Measurements from ENCODE around the gene SCFD2. TPM values are rescaled to one million over a fixed set of nuclear protein-coding genes. Genes with fewer than 3 reads are reported as not detected.
"Not testable (repeated sequence)": the region's sequence is repeated elsewhere in the genome, so short reads cannot be mapped to it uniquely, and the experiment has no call there.

The SCFD2 gene
- polyA plus RNA-seq, 4 donors: 2.2 to 8.4 (median 5.6) TPM

DNA sequence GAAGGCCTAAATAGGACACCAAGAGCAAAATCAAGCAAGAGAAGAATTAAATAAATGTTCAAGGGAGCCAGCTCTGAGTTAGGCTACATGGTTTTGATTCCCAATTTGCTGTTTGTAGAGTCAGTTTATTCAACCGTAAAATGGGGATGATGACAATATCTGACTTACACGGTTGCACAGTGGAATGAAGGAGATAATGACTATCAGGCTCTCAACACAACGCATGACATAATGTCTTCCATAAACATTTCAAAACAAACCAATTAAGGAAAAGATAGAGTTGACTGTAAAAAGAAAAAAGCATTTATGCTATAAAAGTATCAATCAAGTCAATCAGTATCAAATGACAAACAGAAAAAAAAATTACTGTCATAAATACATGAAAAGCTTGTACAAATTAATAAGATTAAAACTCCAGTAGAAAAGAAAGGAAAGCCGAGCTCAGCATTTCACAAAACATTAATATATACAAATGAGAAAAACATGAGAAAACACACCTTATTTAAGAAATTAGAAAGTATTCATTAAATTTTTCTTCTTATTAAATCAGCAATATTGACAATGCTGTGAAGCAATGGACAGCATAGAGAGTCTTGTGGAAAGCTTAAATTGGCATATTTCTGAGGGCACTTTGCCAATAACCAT is 179.0 kb downstream of the SCFD2 start:
- no peaks in the 10 kb centered on the region for H3K27me3 ChIP-seq (ENCODE audit: control insufficient read depth in 3 of 3, insufficient read depth in 3 of 3, low read length in 3 of 3)
- no peak for DNase-seq
- no peak overlapping the region for H3K27ac ChIP-seq (ENCODE audit: low read depth in 1 of 3, low read length in 2 of 3)
- H3K4me1 ChIP-seq (ENCODE audit: control insufficient read depth in 3 of 3, insufficient read depth in 2 of 3, low read depth in 1 of 3, low read length in 2 of 3): peaks cover 0 to 2% (median 0%) of the 10 kb centered on the region in 3 donors
- H3K9me3 ChIP-seq (ENCODE audit: control insufficient read depth in 2 of 2, insufficient read depth in 1 of 2, low read depth in 1 of 2, low read length in 1 of 2): no peaks in the 10 kb centered on the region
- FAIRE-seq: no peak
- no peak overlapping the region for H3K4me3 ChIP-seq (ENCODE audit: low read depth in 1 of 3, low read length in 3 of 3)
- no peaks in the 10 kb centered on the region for H3K36me3 ChIP-seq (ENCODE audit: control insufficient read depth in 3 of 3, insufficient read depth in 2 of 3, low read depth in 1 of 3, low read length in 3 of 3)
- 70 to 77% (median 76%) methylated on average over 4 of the region's 4 CpGs for WGBS, 3 donors

DNA sequence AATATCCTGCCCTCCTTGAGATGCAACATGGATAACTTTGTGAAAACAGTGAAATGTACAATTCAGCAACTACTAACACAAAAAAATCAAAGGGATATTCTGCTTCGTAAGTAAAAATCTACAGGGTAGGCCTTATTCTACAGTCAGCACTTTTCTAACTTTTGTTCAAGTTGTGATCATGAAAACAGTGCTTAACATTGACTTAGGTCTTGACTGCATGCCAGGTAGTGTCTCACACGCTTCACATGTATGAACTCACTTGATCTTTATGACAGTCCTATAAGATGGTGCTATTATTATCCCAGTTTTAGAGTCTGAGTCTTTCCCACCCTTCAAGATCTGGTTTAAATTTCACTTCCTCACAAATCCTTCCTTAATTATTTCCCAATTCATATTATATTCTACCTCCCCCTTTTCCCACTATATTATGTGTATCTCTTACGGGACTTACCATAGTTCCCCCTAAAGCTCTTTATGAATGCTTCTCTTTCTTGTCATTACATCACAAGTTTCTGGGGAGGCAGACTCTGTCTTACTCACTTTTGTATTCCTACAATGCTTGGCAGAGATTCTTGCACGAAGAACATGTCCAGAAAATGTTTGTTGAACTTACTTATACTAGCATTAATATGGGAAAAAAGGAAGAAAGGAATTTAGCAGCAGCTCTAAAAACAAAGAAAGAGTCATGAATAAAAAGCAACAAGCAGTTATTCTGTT is 179.8 kb downstream of the SCFD2 start:
- FAIRE-seq (no peak), DNase-seq (no peak)
- Histone ChIP-seq H3K27me3 (ENCODE audit: control insufficient read depth in 3 of 3, insufficient read depth in 3 of 3, low read length in 3 of 3) (no peaks in the 10 kb centered on the region), H3K27ac (ENCODE audit: low read depth in 1 of 3, low read length in 2 of 3) (no peak overlapping the region), H3K9me3 (ENCODE audit: control insufficient read depth in 2 of 2, insufficient read depth in 1 of 2, low read depth in 1 of 2, low read length in 1 of 2) (no peaks in the 10 kb centered on the region), H3K4me1 (ENCODE audit: control insufficient read depth in 3 of 3, insufficient read depth in 2 of 3, low read depth in 1 of 3, low read length in 2 of 3) (peaks cover 0 to 2% (median 0%) of the 10 kb centered on the region in 3 donors), H3K36me3 (ENCODE audit: control insufficient read depth in 3 of 3, insufficient read depth in 2 of 3, low read depth in 1 of 3, low read length in 3 of 3) (no peaks in the 10 kb centered on the region), H3K4me3 (ENCODE audit: low read depth in 1 of 3, low read length in 3 of 3) (no peak overlapping the region)
- 75 to 80% (median 79%) methylated on average over 4 of the region's 4 CpGs for WGBS, 3 donors

DNA sequence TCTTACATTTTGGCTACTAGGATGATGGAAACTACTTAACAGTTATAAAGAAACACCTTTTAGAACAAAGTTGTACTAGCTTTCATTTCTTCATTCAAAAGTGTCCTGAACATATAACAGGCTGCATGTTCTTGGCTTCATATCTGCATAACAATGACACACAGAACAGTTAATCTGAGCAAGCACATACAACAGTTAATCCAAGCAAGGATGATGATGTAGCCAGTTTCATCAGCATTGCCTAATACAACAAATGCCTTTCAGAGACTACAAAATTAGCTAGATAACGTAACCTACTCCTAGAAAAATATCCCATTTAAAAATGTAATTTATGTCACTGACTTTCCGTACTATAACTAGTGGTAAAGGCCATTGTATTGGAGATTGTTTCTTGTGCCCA is 182.1 kb downstream of the SCFD2 start:
- H3K9me3 ChIP-seq (ENCODE audit: control insufficient read depth in 2 of 2, insufficient read depth in 1 of 2, low read depth in 1 of 2, low read length in 1 of 2): no peaks in the 10 kb centered on the region
- WGBS, 3 donors: 97 to 99% (median 98%) methylated on average over 2 of the region's 2 CpGs
- peaks cover 0 to 2% (median 0%) of the 10 kb centered on the region in 3 donors for H3K4me1 ChIP-seq (ENCODE audit: control insufficient read depth in 3 of 3, insufficient read depth in 2 of 3, low read depth in 1 of 3, low read length in 2 of 3)
- FAIRE-seq (no peak), DNase-seq (no peak)
- no peak overlapping the region for H3K27ac ChIP-seq (ENCODE audit: low read depth in 1 of 3, low read length in 2 of 3)
- no peak overlapping the region for H3K4me3 ChIP-seq (ENCODE audit: low read depth in 1 of 3, low read length in 3 of 3)
- no peaks in the 10 kb centered on the region for H3K36me3 ChIP-seq (ENCODE audit: control insufficient read depth in 3 of 3, insufficient read depth in 2 of 3, low read depth in 1 of 3, low read length in 3 of 3)
- H3K27me3 ChIP-seq (ENCODE audit: control insufficient read depth in 3 of 3, insufficient read depth in 3 of 3, low read length in 3 of 3): no peaks in the 10 kb centered on the region

DNA sequence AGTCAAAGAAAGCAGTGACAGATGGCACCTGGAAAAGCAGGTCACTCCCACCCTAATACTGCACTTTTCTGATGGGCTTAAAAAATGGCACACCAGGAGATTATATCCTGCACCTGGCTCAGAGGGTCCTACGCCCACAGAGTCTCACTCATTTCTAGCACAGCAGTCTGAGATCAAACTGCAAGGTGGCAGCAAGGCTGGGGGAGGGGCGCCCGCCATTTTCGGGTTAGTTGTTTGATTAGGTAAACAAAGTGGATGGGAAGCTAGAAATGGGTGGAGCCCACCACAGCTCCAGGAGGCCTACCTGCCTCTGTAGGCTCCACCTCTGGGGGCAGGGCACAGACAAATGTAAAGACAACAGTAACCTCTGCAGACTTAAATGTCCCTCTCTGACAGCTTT is 188.1 kb downstream of the SCFD2 start:
- not testable (repeated sequence) for H3K4me3 ChIP-seq (ENCODE audit: low read depth in 1 of 3, low read length in 3 of 3); H3K27me3 ChIP-seq (ENCODE audit: control insufficient read depth in 3 of 3, insufficient read depth in 3 of 3, low read length in 3 of 3); FAIRE-seq; H3K4me1 ChIP-seq (ENCODE audit: control insufficient read depth in 3 of 3, insufficient read depth in 2 of 3, low read depth in 1 of 3, low read length in 2 of 3); H3K9me3 ChIP-seq (ENCODE audit: control insufficient read depth in 2 of 2, insufficient read depth in 1 of 2, low read depth in 1 of 2, low read length in 1 of 2); DNase-seq; H3K27ac ChIP-seq (ENCODE audit: low read depth in 1 of 3, low read length in 2 of 3); H3K36me3 ChIP-seq (ENCODE audit: control insufficient read depth in 3 of 3, insufficient read depth in 2 of 3, low read depth in 1 of 3, low read length in 3 of 3)
- 96 to 99% (median 96%) methylated on average over 4 of the region's 4 CpGs for WGBS, 3 donors

DNA sequence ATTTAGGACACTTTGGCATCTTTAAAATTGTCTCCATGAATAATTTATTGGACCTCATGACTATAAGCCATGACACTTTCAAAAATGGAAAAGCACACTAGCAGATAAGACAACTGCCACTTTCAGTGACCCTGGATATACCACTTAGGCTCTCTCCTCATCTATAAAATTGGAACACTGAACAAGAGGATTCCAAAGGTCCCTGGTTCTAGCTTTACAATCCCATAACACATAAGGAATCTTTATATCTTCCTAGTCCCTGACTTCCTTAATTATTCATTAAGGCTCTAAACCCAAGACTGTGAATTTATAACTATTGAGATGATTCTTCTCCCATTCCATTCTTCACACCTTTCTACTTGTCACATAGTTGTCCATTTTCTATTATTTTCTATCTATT is 190.2 kb downstream of the SCFD2 start:
- Histone ChIP-seq H3K27ac (ENCODE audit: low read depth in 1 of 3, low read length in 2 of 3) (no peak overlapping the region), H3K27me3 (ENCODE audit: control insufficient read depth in 3 of 3, insufficient read depth in 3 of 3, low read length in 3 of 3) (no peaks in the 10 kb centered on the region), H3K4me3 (ENCODE audit: low read depth in 1 of 3, low read length in 3 of 3) (no peak overlapping the region), H3K4me1 (ENCODE audit: control insufficient read depth in 3 of 3, insufficient read depth in 2 of 3, low read depth in 1 of 3, low read length in 2 of 3) (no peaks in the 10 kb centered on the region), H3K9me3 (ENCODE audit: control insufficient read depth in 2 of 2, insufficient read depth in 1 of 2, low read depth in 1 of 2, low read length in 1 of 2) (peaks cover 0 to 10% of the 10 kb centered on the region in 2 donors), H3K36me3 (ENCODE audit: control insufficient read depth in 3 of 3, insufficient read depth in 2 of 3, low read depth in 1 of 3, low read length in 3 of 3) (peaks cover 0 to 3% (median 0%) of the 10 kb centered on the region in 3 donors)
- DNase-seq (no peak), FAIRE-seq (no peak)

DNA sequence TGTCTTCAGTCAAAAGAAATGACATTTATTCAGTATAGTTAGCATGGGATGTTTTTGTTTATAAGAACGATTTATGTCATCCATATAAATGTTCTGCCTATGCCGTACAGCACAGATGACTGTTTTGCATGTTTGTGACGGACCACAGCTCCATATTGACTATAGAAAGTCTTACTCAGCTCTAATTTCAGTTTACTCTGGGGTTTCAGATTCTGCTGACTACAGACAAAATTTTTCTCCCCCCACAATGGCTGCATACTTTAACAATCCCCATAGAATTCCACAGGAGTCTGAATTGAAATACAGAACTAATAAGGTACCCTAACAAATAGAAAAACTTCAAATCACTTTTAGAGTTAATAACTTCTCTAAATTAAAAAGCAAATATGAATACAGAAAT is 191.0 kb downstream of the SCFD2 start:
- Histone ChIP-seq H3K4me3 (ENCODE audit: low read depth in 1 of 3, low read length in 3 of 3) (no peak overlapping the region), H3K36me3 (ENCODE audit: control insufficient read depth in 3 of 3, insufficient read depth in 2 of 3, low read depth in 1 of 3, low read length in 3 of 3) (peaks cover 0 to 3% (median 0%) of the 10 kb centered on the region in 3 donors), H3K27ac (ENCODE audit: low read depth in 1 of 3, low read length in 2 of 3) (no peak overlapping the region), H3K9me3 (ENCODE audit: control insufficient read depth in 2 of 2, insufficient read depth in 1 of 2, low read depth in 1 of 2, low read length in 1 of 2) (peaks cover 0 to 10% of the 10 kb centered on the region in 2 donors), H3K4me1 (ENCODE audit: control insufficient read depth in 3 of 3, insufficient read depth in 2 of 3, low read depth in 1 of 3, low read length in 2 of 3) (no peaks in the 10 kb centered on the region), H3K27me3 (ENCODE audit: control insufficient read depth in 3 of 3, insufficient read depth in 3 of 3, low read length in 3 of 3) (no peaks in the 10 kb centered on the region)
- DNase-seq (no peak), FAIRE-seq (no peak)
- 80 to 95% (median 91%) methylated on average over 3 of the region's 3 CpGs for WGBS, 3 donors

DNA sequence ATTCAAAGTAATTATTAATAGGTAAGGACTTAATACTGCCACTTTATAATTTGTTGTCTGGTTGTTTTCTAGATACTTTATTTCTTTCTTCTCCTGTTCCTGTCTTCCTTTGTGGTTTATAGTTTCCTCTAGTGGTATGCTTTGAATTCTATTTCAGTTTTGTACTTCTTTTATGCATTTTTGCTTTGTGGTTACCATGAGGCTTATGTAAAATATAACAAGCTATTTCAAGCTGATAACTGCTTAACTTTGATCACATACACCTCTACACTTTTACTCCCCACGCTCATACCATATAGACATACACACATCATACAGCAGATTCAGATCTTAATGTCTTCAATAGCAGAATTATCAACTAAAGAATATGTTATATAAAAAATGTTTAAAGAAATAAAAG is 192.3 kb downstream of the SCFD2 start:
- Histone ChIP-seq H3K27ac (ENCODE audit: low read depth in 1 of 3, low read length in 2 of 3) (no peak overlapping the region), H3K27me3 (ENCODE audit: control insufficient read depth in 3 of 3, insufficient read depth in 3 of 3, low read length in 3 of 3) (no peaks in the 10 kb centered on the region), H3K36me3 (ENCODE audit: control insufficient read depth in 3 of 3, insufficient read depth in 2 of 3, low read depth in 1 of 3, low read length in 3 of 3) (peaks cover 0 to 3% (median 0%) of the 10 kb centered on the region in 3 donors), H3K4me1 (ENCODE audit: control insufficient read depth in 3 of 3, insufficient read depth in 2 of 3, low read depth in 1 of 3, low read length in 2 of 3) (no peaks in the 10 kb centered on the region), H3K4me3 (ENCODE audit: low read depth in 1 of 3, low read length in 3 of 3) (no peak overlapping the region), H3K9me3 (ENCODE audit: control insufficient read depth in 2 of 2, insufficient read depth in 1 of 2, low read depth in 1 of 2, low read length in 1 of 2) (peaks cover 0 to 10% of the 10 kb centered on the region in 2 donors)
- no peak for FAIRE-seq
- 78 to 94% (median 83%) methylated on average over 1 of the region's 1 CpG for WGBS, 3 donors
- DNase-seq: no peak

DNA sequence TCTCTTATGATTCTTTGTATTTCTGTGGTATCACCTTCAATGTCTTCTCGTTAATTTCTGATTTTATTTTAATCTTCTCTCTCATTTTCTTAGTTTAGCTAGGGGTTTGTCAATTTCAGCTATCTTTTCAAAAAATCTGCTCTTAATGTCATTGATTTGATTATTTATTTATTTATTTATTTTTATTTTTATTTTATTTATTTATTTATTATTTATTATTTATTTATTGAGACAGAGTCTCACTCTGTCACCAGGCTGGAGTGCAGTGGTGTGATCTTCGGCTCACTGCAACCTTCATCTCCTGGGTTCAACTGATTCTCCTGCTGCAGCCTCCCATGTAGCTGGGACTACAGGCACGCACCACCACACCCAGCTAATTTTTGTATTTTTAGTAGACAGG is 194.1 kb downstream of the SCFD2 start:
- H3K9me3 ChIP-seq (ENCODE audit: control insufficient read depth in 2 of 2, insufficient read depth in 1 of 2, low read depth in 1 of 2, low read length in 1 of 2): no peaks in the 10 kb centered on the region
- H3K4me3 ChIP-seq (ENCODE audit: low read depth in 1 of 3, low read length in 3 of 3): no peak overlapping the region
- DNase-seq: no peak
- H3K27me3 ChIP-seq (ENCODE audit: control insufficient read depth in 3 of 3, insufficient read depth in 3 of 3, low read length in 3 of 3): no peaks in the 10 kb centered on the region
- no peaks in the 10 kb centered on the region for H3K36me3 ChIP-seq (ENCODE audit: control insufficient read depth in 3 of 3, insufficient read depth in 2 of 3, low read depth in 1 of 3, low read length in 3 of 3)
- no peak for FAIRE-seq
- no peaks in the 10 kb centered on the region for H3K4me1 ChIP-seq (ENCODE audit: control insufficient read depth in 3 of 3, insufficient read depth in 2 of 3, low read depth in 1 of 3, low read length in 2 of 3)
- no peak overlapping the region for H3K27ac ChIP-seq (ENCODE audit: low read depth in 1 of 3, low read length in 2 of 3)
- 99 to 100% (median 99%) methylated on average over 3 of the region's 3 CpGs for WGBS, 3 donors

Measured in small intestine (tissue), 7 donors.